ENCODE measurements around the gene AGBL4. TPM values are rescaled to one million over a fixed set of nuclear protein-coding genes. Genes with fewer than 3 reads are reported as not detected.

Gene AGBL4
- total RNA-seq, 1 donor from 2014 or later, result not detected

GRCh38 chr1:48568501-48568900, 1455.3 kb downstream of the AGBL4 start:
- ATAC-seq, result no peak

GRCh38 chr1:48566492-48566891, 1457.3 kb downstream of the AGBL4 start:
- no peak overlapping the region for H3K27ac ChIP-seq
- DNase-seq (no peak), ATAC-seq (no peak)
- no peaks in the 10 kb centered on the region for H3K36me3 ChIP-seq
- no peak overlapping the region for H3K4me3 ChIP-seq
- intact Hi-C loops (cut with DNase I), result no loop called here
- no peak for TF ChIP-seq CTCF (IDR thresholded peaks at IDR 0.05)
- H3K4me1 ChIP-seq, result no peaks in the 10 kb centered on the region
- H3K9me3 ChIP-seq, result no peaks in the 10 kb centered on the region
- H3K27me3 ChIP-seq, result no peaks in the 10 kb centered on the region

More at GRCh38 chr1:48568501-48568900, 1455.3 kb downstream of the AGBL4 start:
- H3K4me1 ChIP-seq, result no peaks in the 10 kb centered on the region
- no peaks in the 10 kb centered on the region for H3K27me3 ChIP-seq
- H3K4me3 ChIP-seq, result no peak overlapping the region
- DNase-seq, result no peak
- H3K27ac ChIP-seq, result no peak overlapping the region
- H3K36me3 ChIP-seq, result no peaks in the 10 kb centered on the region
- H3K9me3 ChIP-seq, result no peaks in the 10 kb centered on the region
- intact Hi-C loops (cut with DNase I), result no loop called here
- TF ChIP-seq CTCF (IDR thresholded peaks at IDR 0.05), result no peak

- Histone ChIP-seq H3K36me3 (no peaks in the 10 kb centered on the region), H3K4me1 (no peaks in the 10 kb centered on the region), H3K4me3 (no peak overlapping the region), H3K27me3 (no peaks in the 10 kb centered on the region), H3K27ac (no peak overlapping the region), H3K9me3 (no peaks in the 10 kb centered on the region)
- ATAC-seq, result no peak
- intact Hi-C loops (cut with DNase I), result no loop called here
- no peak for TF ChIP-seq CTCF (IDR thresholded peaks at IDR 0.05)
- no peak for DNase-seq
These were observed 1460.7 kb downstream of the AGBL4 start for GRCh38 chr1:48563021-48563420.

- no peaks in the 10 kb centered on the region for H3K9me3 ChIP-seq
- DNase-seq (no peak), ATAC-seq (no peak)
- intact Hi-C loops (cut with DNase I), result no loop called here
- H3K27me3 ChIP-seq, result no peaks in the 10 kb centered on the region
- H3K4me3 ChIP-seq, result no peak overlapping the region
- no peak overlapping the region for H3K27ac ChIP-seq
- TF ChIP-seq CTCF (IDR thresholded peaks at IDR 0.05), result no peak
- H3K4me1 ChIP-seq, result no peaks in the 10 kb centered on the region
- no peaks in the 10 kb centered on the region for H3K36me3 ChIP-seq
These were observed 1462.3 kb downstream of the AGBL4 start for GRCh38 chr1:48561444-48561843.

GRCh38 chr1:48560577-48560976, 1463.2 kb downstream of the AGBL4 start:
- DNase-seq (no peak), ATAC-seq (no peak)
- Histone ChIP-seq H3K4me1 (no peaks in the 10 kb centered on the region), H3K27ac (no peak overlapping the region), H3K36me3 (no peaks in the 10 kb centered on the region), H3K4me3 (no peak overlapping the region), H3K27me3 (no peaks in the 10 kb centered on the region), H3K9me3 (no peaks in the 10 kb centered on the region)
- intact Hi-C loops (cut with DNase I), result no loop called here
- TF ChIP-seq CTCF (IDR thresholded peaks at IDR 0.05), result no peak

- intact Hi-C loops (cut with DNase I), result no loop called here
These were observed 1463.6 kb downstream of the AGBL4 start for GRCh38 chr1:48560116-48560515.

More at GRCh38 chr1:48560116-48560515, 1463.6 kb downstream of the AGBL4 start:
- no peaks in the 10 kb centered on the region for H3K36me3 ChIP-seq
- no peak for ATAC-seq
- H3K4me1 ChIP-seq, result no peaks in the 10 kb centered on the region
- H3K27ac ChIP-seq, result no peak overlapping the region
- no peak overlapping the region for H3K4me3 ChIP-seq
- H3K9me3 ChIP-seq, result no peaks in the 10 kb centered on the region
- no peak for DNase-seq
- TF ChIP-seq CTCF (IDR thresholded peaks at IDR 0.05), result no peak
- H3K27me3 ChIP-seq, result no peaks in the 10 kb centered on the region

Measured in upper lobe of right lung (tissue), 1 donor.